ENCODE data around the gene DIAPH3. TPM values are rescaled to one million over a fixed set of nuclear protein-coding genes. Genes with fewer than 3 reads are reported as not detected.

Gene DIAPH3
- total RNA-seq, 1 experiment from 2014 or later, result 11.4 TPM

DNA sequence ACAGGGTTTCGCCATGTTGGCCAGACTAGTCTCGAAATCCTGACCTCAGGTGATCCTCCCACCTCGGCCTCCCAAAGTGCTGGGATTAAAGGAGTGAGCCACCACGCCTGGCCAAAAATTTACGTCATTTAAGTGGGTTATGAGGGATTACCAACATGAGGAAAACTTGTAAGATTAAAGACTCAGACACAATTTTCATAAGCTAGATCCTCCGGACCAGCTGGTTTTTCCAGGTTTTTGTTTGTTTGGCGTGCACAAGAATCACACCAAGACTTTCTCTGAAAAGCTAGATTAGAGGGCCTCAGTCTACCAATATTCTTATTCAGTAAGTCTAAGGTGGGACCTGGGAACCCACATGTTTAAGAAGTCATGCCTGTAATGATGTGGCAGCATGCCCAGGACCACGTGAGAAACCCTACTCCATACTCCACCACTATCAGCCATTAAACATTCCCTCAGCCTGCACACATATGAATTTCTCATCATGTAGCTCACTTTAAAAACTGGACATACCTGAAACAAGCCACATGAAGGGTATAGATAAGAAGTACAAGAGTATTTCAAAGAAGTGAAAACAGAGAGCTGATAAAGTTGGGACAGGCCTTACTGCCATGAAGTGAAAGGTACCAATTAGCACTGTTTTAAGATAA is 25.7 kb downstream of the DIAPH3 start:
- H3K27ac Mint-ChIP-seq (ENCODE audit: unreplicated experiment), result peak overlapping the region; percentile 69
- BruUV-seq (replicated peaks), result no TSS peak
- H3K9me3 Mint-ChIP-seq (ENCODE audit: low read depth, unreplicated experiment), result no peaks in the 10 kb centered on the region
- intact Hi-C loops (cut with micrococcal nuclease; ENCODE audit: unreplicated experiment), result no loop called here
- H3K4me3 Mint-ChIP-seq (ENCODE audit: low read depth, unreplicated experiment), result no peak overlapping the region
- DNase-seq, result no peak
- no peaks in the 10 kb centered on the region for H3K27me3 Mint-ChIP-seq (ENCODE audit: unreplicated experiment)
- CTCF ChIA-PET, result interaction anchor here (0.8 kb wide), 1 partner anchor 38 kb away, joined by 3 read pairs; no protein-coding TSS in a partner anchor
- TF ChIP-seq, protein P1, sequence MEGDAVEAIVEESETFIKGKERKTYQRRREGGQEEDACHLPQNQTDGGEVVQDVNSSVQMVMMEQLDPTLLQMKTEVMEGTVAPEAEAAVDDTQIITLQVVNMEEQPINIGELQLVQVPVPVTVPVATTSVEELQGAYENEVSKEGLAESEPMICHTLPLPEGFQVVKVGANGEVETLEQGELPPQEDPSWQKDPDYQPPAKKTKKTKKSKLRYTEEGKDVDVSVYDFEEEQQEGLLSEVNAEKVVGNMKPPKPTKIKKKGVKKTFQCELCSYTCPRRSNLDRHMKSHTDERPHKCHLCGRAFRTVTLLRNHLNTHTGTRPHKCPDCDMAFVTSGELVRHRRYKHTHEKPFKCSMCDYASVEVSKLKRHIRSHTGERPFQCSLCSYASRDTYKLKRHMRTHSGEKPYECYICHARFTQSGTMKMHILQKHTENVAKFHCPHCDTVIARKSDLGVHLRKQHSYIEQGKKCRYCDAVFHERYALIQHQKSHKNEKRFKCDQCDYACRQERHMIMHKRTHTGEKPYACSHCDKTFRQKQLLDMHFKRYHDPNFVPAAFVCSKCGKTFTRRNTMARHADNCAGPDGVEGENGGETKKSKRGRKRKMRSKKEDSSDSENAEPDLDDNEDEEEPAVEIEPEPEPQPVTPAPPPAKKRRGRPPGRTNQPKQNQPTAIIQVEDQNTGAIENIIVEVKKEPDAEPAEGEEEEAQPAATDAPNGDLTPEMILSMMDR (IDR thresholded peaks at IDR 0.05; ENCODE audit: unreplicated experiment), result no peak
- H3K4me1 Mint-ChIP-seq (ENCODE audit: low read depth, unreplicated experiment), result peaks cover 10% of the 10 kb centered on the region
- H3K36me3 Mint-ChIP-seq (ENCODE audit: insufficient read depth, unreplicated experiment), result no peaks in the 10 kb centered on the region

GRCh38 chr13:60135344-60135743 is 28.4 kb downstream of the DIAPH3 start:
- intact Hi-C loops (cut with micrococcal nuclease; ENCODE audit: unreplicated experiment), result no loop called here
- Mint-ChIP-seq H3K27me3 (ENCODE audit: unreplicated experiment) (no peaks in the 10 kb centered on the region), H3K4me1 (ENCODE audit: low read depth, unreplicated experiment) (peaks cover 9% of the 10 kb centered on the region), H3K36me3 (ENCODE audit: insufficient read depth, unreplicated experiment) (no peaks in the 10 kb centered on the region), H3K9me3 (ENCODE audit: low read depth, unreplicated experiment) (no peaks in the 10 kb centered on the region), H3K4me3 (ENCODE audit: low read depth, unreplicated experiment) (no peak overlapping the region), H3K27ac (ENCODE audit: unreplicated experiment) (no peak overlapping the region)
- no TSS peak for BruUV-seq (replicated peaks)
- CTCF ChIA-PET, result no interaction called here
- TF ChIP-seq, protein P1 (IDR thresholded peaks at IDR 0.05; ENCODE audit: unreplicated experiment), result no peak
- no peak for DNase-seq

GRCh38 chr13:60134376-60134775 is 29.4 kb downstream of the DIAPH3 start:
- no peak for DNase-seq
- BruUV-seq (replicated peaks), result no TSS peak
- intact Hi-C loops (cut with micrococcal nuclease; ENCODE audit: unreplicated experiment), result no loop called here
- Mint-ChIP-seq H3K4me3 (ENCODE audit: low read depth, unreplicated experiment) (no peak overlapping the region), H3K36me3 (ENCODE audit: insufficient read depth, unreplicated experiment) (no peaks in the 10 kb centered on the region), H3K27me3 (ENCODE audit: unreplicated experiment) (no peaks in the 10 kb centered on the region), H3K4me1 (ENCODE audit: low read depth, unreplicated experiment) (peaks cover 9% of the 10 kb centered on the region), H3K27ac (ENCODE audit: unreplicated experiment) (no peak overlapping the region), H3K9me3 (ENCODE audit: low read depth, unreplicated experiment) (no peaks in the 10 kb centered on the region)
- TF ChIP-seq, protein P1 (IDR thresholded peaks at IDR 0.05; ENCODE audit: unreplicated experiment), result no peak
- CTCF ChIA-PET, result no interaction called here

DNA sequence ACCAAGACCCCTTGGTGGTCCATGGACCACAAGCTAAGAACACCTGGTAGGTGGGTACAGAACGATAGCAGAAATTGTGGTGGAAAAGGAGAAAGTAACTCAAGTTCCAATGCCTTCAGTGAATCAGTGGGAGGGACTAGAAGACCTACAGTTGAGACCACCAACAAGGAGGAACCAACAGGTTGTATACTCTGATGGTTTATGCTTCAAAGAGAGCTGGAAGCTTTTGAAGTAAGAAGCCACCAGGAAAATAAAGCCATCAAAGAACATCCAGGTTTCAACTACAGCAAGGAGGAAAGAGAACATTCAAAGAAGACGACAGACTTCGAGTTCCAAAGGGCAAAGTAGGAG is 42.4 kb downstream of the DIAPH3 start:
- TF ChIP-seq, protein P1 (IDR thresholded peaks at IDR 0.05; ENCODE audit: unreplicated experiment), result no peak
- CTCF ChIA-PET, result no interaction called here
- no TSS peak for BruUV-seq (replicated peaks)
- DNase-seq, result no peak
- no peak overlapping the region for H3K27ac Mint-ChIP-seq (ENCODE audit: unreplicated experiment)
- peaks cover 2% of the 10 kb centered on the region for H3K9me3 Mint-ChIP-seq (ENCODE audit: low read depth, unreplicated experiment)
- no peaks in the 10 kb centered on the region for H3K27me3 Mint-ChIP-seq (ENCODE audit: unreplicated experiment)
- no peak overlapping the region for H3K4me3 Mint-ChIP-seq (ENCODE audit: low read depth, unreplicated experiment)
- H3K36me3 Mint-ChIP-seq (ENCODE audit: insufficient read depth, unreplicated experiment), result no peaks in the 10 kb centered on the region
- no peaks in the 10 kb centered on the region for H3K4me1 Mint-ChIP-seq (ENCODE audit: low read depth, unreplicated experiment)
- intact Hi-C loops (cut with micrococcal nuclease; ENCODE audit: unreplicated experiment), result no loop called here

Data from Calu3 (cell line).